Right atrium auricular region (tissue), 2 donors: ENCODE results near the gene LRP1. TPM values are rescaled to one million over a fixed set of nuclear protein-coding genes. Genes with fewer than 3 reads are reported as not detected.

Source experiments
- DNase-seq: peaks from one replicate; pipeline ENCODE4 v3.0.0-alpha.2; 2019; ENCODE audit warnings: low spot score
- H3K27ac ChIP-seq, 2 donors: fragments of 200-600 bp; sonication (generic); 1 replicate in 1 of 2; 2 replicates in 1 of 2; pipeline ENCODE4 v1.5.1; 2016 to 2019
- H3K27me3 ChIP-seq, 2 donors: fragments of 200-600 bp; sonication (generic); one replicate each; pipeline versions ENCODE4 v1.5.1 to v1.6.0; 2017 to 2019
- H3K36me3 ChIP-seq: fragments of 200-600 bp; sonication (generic); one replicate; pipeline ENCODE4 v1.5.1; 2016
- H3K4me1 ChIP-seq, 2 donors: fragments of 200-600 bp; sonication (generic); one replicate each; pipeline versions ENCODE4 v1.5.1 to v1.6.0; 2017 to 2019
- H3K4me3 ChIP-seq, 2 donors: fragments of 200-600 bp; sonication (generic); 1 replicate in 1 of 2; 2 replicates in 1 of 2; pipeline ENCODE4 v1.5.1; 2017 to 2019; ENCODE audit warnings: mild to moderate bottlenecking in 1 of 2, moderate library complexity in 1 of 2
- H3K9me3 ChIP-seq, 2 donors: fragments of 200-600 bp; sonication (generic); one replicate each; pipeline ENCODE4 v1.5.1; 2019
- CTCF ChIP-seq, 2 donors: fragments of 200-600 bp; sonication (generic); IDR thresholded peaks; one replicate each; pipeline ENCODE4 v1.5.1; 2019; ENCODE audit warnings: antibody characterized with exemption in 2 of 2
- total RNA-seq, 2 donors: library from RNA; depleted of rRNA; stranded (reverse); fragments of >200 nt; gene quantifications; one replicate each; pipeline ENCODE4 v1.1.0, GENCODE V29; 2016

Gene LRP1
- total RNA-seq, 2 donors from 2014 or later: 89.4 to 211 TPM

GRCh38 chr12:57209916-57210315 is 81.6 kb downstream of the LRP1 start:
- no peak for TF ChIP-seq CTCF (IDR thresholded peaks at IDR 0.05)
- Histone ChIP-seq H3K27ac (no peak overlapping the region), H3K4me3 (no peak overlapping the region), H3K36me3 (peaks cover 54% of the 10 kb centered on the region), H3K4me1 (peaks cover 0 to 43% of the 10 kb centered on the region in 2 donors), H3K9me3 (no peaks in the 10 kb centered on the region), H3K27me3 (no peaks in the 10 kb centered on the region)
- DNase-seq: no peak

- H3K36me3 ChIP-seq: peaks cover 49% of the 10 kb centered on the region
- no peak for DNase-seq
- H3K4me3 ChIP-seq: no peak overlapping the region
- H3K27me3 ChIP-seq: no peaks in the 10 kb centered on the region
- peaks cover 0 to 49% of the 10 kb centered on the region in 2 donors for H3K4me1 ChIP-seq
- H3K9me3 ChIP-seq: no peaks in the 10 kb centered on the region
- no peak overlapping the region for H3K27ac ChIP-seq
- no peak for TF ChIP-seq CTCF (IDR thresholded peaks at IDR 0.05)
Measured at GRCh38 chr12:57210461-57210860, 82.2 kb downstream of the LRP1 start.

GRCh38 chr12:57210926-57211692 is 82.8 kb downstream of the LRP1 start:
- Histone ChIP-seq H3K36me3 (peaks cover 42% of the 10 kb centered on the region), H3K9me3 (no peaks in the 10 kb centered on the region), H3K27me3 (peaks cover 2 to 6% of the 10 kb centered on the region in 2 donors), H3K4me1 (peaks cover 0 to 55% of the 10 kb centered on the region in 2 donors), H3K27ac (no peak overlapping the region), H3K4me3 (no peak overlapping the region)
- no peak for TF ChIP-seq CTCF (IDR thresholded peaks at IDR 0.05)
- DNase-seq: no peak

- no peaks in the 10 kb centered on the region for H3K9me3 ChIP-seq
- no peak overlapping the region for H3K4me3 ChIP-seq
- peaks cover 5 to 9% of the 10 kb centered on the region in 2 donors for H3K27me3 ChIP-seq
- no peak for TF ChIP-seq CTCF (IDR thresholded peaks at IDR 0.05)
- no peak overlapping the region for H3K27ac ChIP-seq
- no peak for DNase-seq
- peaks cover 33% of the 10 kb centered on the region for H3K36me3 ChIP-seq
- peaks cover 0 to 62% of the 10 kb centered on the region in 2 donors for H3K4me1 ChIP-seq
Measured at GRCh38 chr12:57211791-57212700, 83.8 kb downstream of the LRP1 start.

GRCh38 chr12:57212701-57213057 is 84.4 kb downstream of the LRP1 start:
- H3K27me3 ChIP-seq: peaks cover 7 to 9% of the 10 kb centered on the region in 2 donors
- DNase-seq: no peak
- no peak for TF ChIP-seq CTCF (IDR thresholded peaks at IDR 0.05)
- peaks cover 0 to 65% of the 10 kb centered on the region in 2 donors for H3K4me1 ChIP-seq
- no peak overlapping the region for H3K4me3 ChIP-seq
- peaks cover 28% of the 10 kb centered on the region for H3K36me3 ChIP-seq
- H3K27ac ChIP-seq: peak overlapping the region in 1 of 2 donors; percentile 51
- H3K9me3 ChIP-seq: no peaks in the 10 kb centered on the region
